ENCODE data around the gene TOMM40.
"Not testable (repeated sequence)": the region's sequence is repeated elsewhere in the genome, so short reads cannot be mapped to it uniquely, and the experiment has no call there.

The TOMM40 gene

GRCh38 chr19:44872661-44873060, 18.4 kb upstream of the TOMM40 start:
- DNase-seq: no peak

- DNase-seq: no peak
These were observed 16.7 kb upstream of the TOMM40 start for GRCh38 chr19:44874317-44874716.

- DNase-seq: no peak
These were observed 15.2 kb upstream of the TOMM40 start for GRCh38 chr19:44875666-44876451.

- DNase-seq: no peak
These were observed 14.0 kb upstream of the TOMM40 start for GRCh38 chr19:44876930-44877535.

GRCh38 chr19:44878120-44878865, 12.8 kb upstream of the TOMM40 start:
- no peak for DNase-seq

- DNase-seq: no peak
These were observed 11.6 kb upstream of the TOMM40 start for GRCh38 chr19:44879309-44880065.

GRCh38 chr19:44882063-44882462, 9.0 kb upstream of the TOMM40 start:
- DNase-seq: no peak

- DNase-seq: not testable (repeated sequence)
These were observed 8.2 kb upstream of the TOMM40 start for GRCh38 chr19:44882619-44883397.

- DNase-seq: no peak
These were observed 7.1 kb upstream of the TOMM40 start for GRCh38 chr19:44883922-44884321.

- DNase-seq: no peak
These were observed 6.5 kb upstream of the TOMM40 start for GRCh38 chr19:44884566-44884965.

GRCh38 chr19:44886141-44886540, 4.9 kb upstream of the TOMM40 start:
- no peak for DNase-seq

GRCh38 chr19:44887648-44888047, 3.4 kb upstream of the TOMM40 start:
- DNase-seq: no peak

- DNase-seq: not testable (repeated sequence)
These were observed 2.7 kb upstream of the TOMM40 start for GRCh38 chr19:44888335-44888734.

- no peak for DNase-seq
These were observed 1.2 kb upstream of the TOMM40 start for GRCh38 chr19:44889830-44890365.

- DNase-seq: peak; percentile 100
These were observed 563 bp upstream of the TOMM40 start for GRCh38 chr19:44890366-44891015.

GRCh38 chr19:44892932-44893331, 1.9 kb downstream of the TOMM40 start:
- DNase-seq: no peak

GRCh38 chr19:44893332-44894051, 2.4 kb downstream of the TOMM40 start:
- DNase-seq: no peak

GRCh38 chr19:44894052-44894400, 3.0 kb downstream of the TOMM40 start:
- no peak for DNase-seq

GRCh38 chr19:44894946-44895345, 3.9 kb downstream of the TOMM40 start:
- no peak for DNase-seq

- no peak for DNase-seq
These were observed 6.8 kb downstream of the TOMM40 start for GRCh38 chr19:44897835-44898234.

Measured in NCI-H146 (cell line).